Hepatocyte (in vitro differentiated cells): ENCODE data around the gene P2RY1. TPM values are rescaled to one million over a fixed set of nuclear protein-coding genes. Genes with fewer than 3 reads are reported as not detected.

Source experiments
- DNase-seq: peaks from one replicate; pipeline ENCODE4 v3.0.0-alpha.2; 2016; ENCODE audit warnings: low spot score
- H2AFZ ChIP-seq: fragments of 200-600 bp; sonication (generic); 2 replicates; pipeline ENCODE4 v1.6.0; 2016; ENCODE audit warnings: antibody characterized with exemption, mild to moderate bottlenecking
- H3K27ac ChIP-seq: fragments of 200-600 bp; sonication (generic); 2 replicates; pipeline ENCODE4 v1.5.1; 2016; ENCODE audit warnings: mild to moderate bottlenecking
- H3K27me3 ChIP-seq: fragments of 200-600 bp; sonication (generic); 2 replicates; pipeline ENCODE4 v1.6.1; 2016
- H3K36me3 ChIP-seq: fragments of 200-600 bp; sonication (generic); replicated peaks from 2 replicates; pipeline ENCODE4 v1.5.1; 2016; ENCODE audit warnings: low read depth; ENCODE audit not compliant: insufficient read depth
- H3K4me1 ChIP-seq: fragments of 200-600 bp; sonication (generic); 2 replicates; pipeline ENCODE4 v1.5.1; 2016; ENCODE audit warnings: mild to moderate bottlenecking, moderate library complexity; ENCODE audit not compliant: insufficient read depth
- H3K4me2 ChIP-seq: fragments of 200-600 bp; sonication (generic); 2 replicates; pipeline ENCODE4 v1.6.0; 2016
- H3K4me3 ChIP-seq: fragments of 200-600 bp; sonication (generic); 2 replicates; pipeline ENCODE4 v1.5.1; 2016; ENCODE audit warnings: mild to moderate bottlenecking
- H3K79me2 ChIP-seq: fragments of 200-600 bp; sonication (generic); 2 replicates; pipeline ENCODE4 v1.6.0; 2017; ENCODE audit warnings: mild to moderate bottlenecking
- H3K9me2 ChIP-seq: fragments of 200-600 bp; sonication (generic); replicated peaks from 2 replicates; pipeline ENCODE4 v1.6.0; 2017; ENCODE audit warnings: mild to moderate bottlenecking; ENCODE audit not compliant: insufficient read depth
- H3K9me3 ChIP-seq: fragments of 200-600 bp; sonication (generic); 2 replicates; pipeline ENCODE4 v1.5.1; 2016; ENCODE audit warnings: low read depth, mild to moderate bottlenecking
- H4K20me1 ChIP-seq: fragments of 200-600 bp; sonication (generic); 2 replicates; pipeline ENCODE4 v1.6.0; 2016; ENCODE audit warnings: mild to moderate bottlenecking; ENCODE audit not compliant: insufficient read depth, poor library complexity, severe bottlenecking
- EZH2 ChIP-seq: fragments of 200-600 bp; sonication (generic); IDR thresholded peaks from 2 replicates; pipeline ENCODE4 v1.6.1; 2016; ENCODE audit warnings: antibody characterized with exemption, mild to moderate bottlenecking, borderline replicate concordance
- EZH2phosphoT487 ChIP-seq: fragments of 200-600 bp; sonication (generic); IDR thresholded peaks from one replicate; pipeline ENCODE4 v1.6.1; 2018; ENCODE audit warnings: antibody characterized with exemption, mild to moderate bottlenecking, low read depth, moderate library complexity; ENCODE audit not compliant: unreplicated experiment, severe bottlenecking
- WGBS: methylation state at CpG from one replicate; pipeline ENCODE4 v1.1.6; 2016; ENCODE audit warnings: low lambda C conversion rate; ENCODE audit errors: missing lambda C conversion rate; 5-methylcytosine and 5-hydroxymethylcytosine counted together
- polyA plus RNA-seq: library from polyadenylated mRNA; unstranded; fragments of >200 nt; fragmentation: Nextera tagmentation; extraction: Ambion mirVana; gene quantifications from 2 replicates; pipeline ENCODE4 v1.2.1, GENCODE V29; 2016
- total RNA-seq: library from RNA; depleted of rRNA; stranded (reverse); fragments of >200 nt; gene quantifications from 2 replicates; pipeline ENCODE4 v1.2.3, GENCODE V29; 2014
- TF ChIP-seq, protein P1 (sequence below): fragments of 200-600 bp; sonication (generic); IDR thresholded peaks from 2 replicates; pipeline ENCODE4 v1.5.1; 2016; ENCODE audit warnings: antibody characterized with exemption, mild to moderate bottlenecking; ENCODE audit not compliant: poor library complexity

Gene P2RY1
- total and polyA plus RNA-seq, 2 experiments from 2014 or later, result 3.3 to 14.0 TPM

DNA sequence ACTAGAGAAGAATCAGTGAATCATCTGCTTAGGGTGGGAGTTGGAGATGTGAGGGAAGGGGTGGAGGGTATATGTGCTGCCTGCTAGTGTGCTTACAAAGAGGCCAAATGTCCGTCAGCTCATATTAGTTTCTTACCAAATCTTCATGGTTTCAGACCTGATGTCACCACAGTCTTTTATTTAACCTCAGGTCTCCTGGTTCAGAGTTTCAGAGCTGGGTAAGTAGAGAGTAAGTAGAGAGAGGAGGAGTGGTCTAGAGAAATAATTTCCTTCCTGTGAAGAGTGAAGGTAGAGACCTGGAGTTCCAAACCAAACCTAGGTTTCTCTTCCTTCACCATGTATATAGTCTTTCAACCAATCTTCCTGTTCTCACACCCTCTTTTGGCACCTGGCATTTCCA is 17.5 kb upstream of the P2RY1 start:
- Histone ChIP-seq H3K4me2 (no peak overlapping the region), H3K9me3 (no peaks in the 10 kb centered on the region), H3K9me2 (no peaks in the 10 kb centered on the region), H3K36me3 (no peaks in the 10 kb centered on the region), H2AFZ (no peak overlapping the region), H3K27ac (no peak overlapping the region), H3K79me2 (no peaks in the 10 kb centered on the region), H4K20me1 (no peaks in the 10 kb centered on the region), H3K4me3 (no peak overlapping the region), H3K27me3 (no peaks in the 10 kb centered on the region), H3K4me1 (no peaks in the 10 kb centered on the region)
- no peak for DNase-seq
- TF ChIP-seq EZH2 (no peak), EZH2phosphoT487 (no peak)
- TF ChIP-seq, protein P1, sequence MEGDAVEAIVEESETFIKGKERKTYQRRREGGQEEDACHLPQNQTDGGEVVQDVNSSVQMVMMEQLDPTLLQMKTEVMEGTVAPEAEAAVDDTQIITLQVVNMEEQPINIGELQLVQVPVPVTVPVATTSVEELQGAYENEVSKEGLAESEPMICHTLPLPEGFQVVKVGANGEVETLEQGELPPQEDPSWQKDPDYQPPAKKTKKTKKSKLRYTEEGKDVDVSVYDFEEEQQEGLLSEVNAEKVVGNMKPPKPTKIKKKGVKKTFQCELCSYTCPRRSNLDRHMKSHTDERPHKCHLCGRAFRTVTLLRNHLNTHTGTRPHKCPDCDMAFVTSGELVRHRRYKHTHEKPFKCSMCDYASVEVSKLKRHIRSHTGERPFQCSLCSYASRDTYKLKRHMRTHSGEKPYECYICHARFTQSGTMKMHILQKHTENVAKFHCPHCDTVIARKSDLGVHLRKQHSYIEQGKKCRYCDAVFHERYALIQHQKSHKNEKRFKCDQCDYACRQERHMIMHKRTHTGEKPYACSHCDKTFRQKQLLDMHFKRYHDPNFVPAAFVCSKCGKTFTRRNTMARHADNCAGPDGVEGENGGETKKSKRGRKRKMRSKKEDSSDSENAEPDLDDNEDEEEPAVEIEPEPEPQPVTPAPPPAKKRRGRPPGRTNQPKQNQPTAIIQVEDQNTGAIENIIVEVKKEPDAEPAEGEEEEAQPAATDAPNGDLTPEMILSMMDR, result no peak
- WGBS, result 95% methylated on average over 1 of the region's 1 CpG

DNA sequence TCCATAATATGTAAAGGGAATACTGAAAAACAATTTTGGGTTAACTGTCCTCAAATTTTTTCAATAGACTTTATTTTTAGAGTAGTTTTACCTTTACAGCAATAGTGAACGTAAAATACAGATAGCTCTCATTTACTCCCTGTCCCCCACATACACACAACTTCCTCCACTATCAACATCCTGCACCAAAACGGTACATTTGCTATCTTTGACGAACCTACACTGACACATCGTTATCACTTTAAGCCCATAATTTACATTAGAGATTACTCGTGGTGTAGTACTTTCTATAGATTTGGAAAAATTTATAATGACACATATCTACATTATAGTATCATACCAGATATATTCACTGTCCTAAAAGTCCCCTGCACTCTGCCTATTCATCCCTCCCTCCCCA is 16.9 kb upstream of the P2RY1 start:
- H3K4me2 ChIP-seq, result no peak overlapping the region
- TF ChIP-seq, protein P1, result no peak
- TF ChIP-seq EZH2phosphoT487, result no peak
- no peak for DNase-seq
- no peak overlapping the region for H3K27ac ChIP-seq
- no peak overlapping the region for H2AFZ ChIP-seq
- no peaks in the 10 kb centered on the region for H4K20me1 ChIP-seq
- H3K36me3 ChIP-seq, result no peaks in the 10 kb centered on the region
- no peaks in the 10 kb centered on the region for H3K9me2 ChIP-seq
- no peaks in the 10 kb centered on the region for H3K79me2 ChIP-seq
- WGBS, result 68% methylated on average over 5 of the region's 5 CpGs
- H3K4me3 ChIP-seq, result no peak overlapping the region
- no peaks in the 10 kb centered on the region for H3K4me1 ChIP-seq
- H3K9me3 ChIP-seq, result no peaks in the 10 kb centered on the region
- H3K27me3 ChIP-seq, result no peaks in the 10 kb centered on the region

DNA sequence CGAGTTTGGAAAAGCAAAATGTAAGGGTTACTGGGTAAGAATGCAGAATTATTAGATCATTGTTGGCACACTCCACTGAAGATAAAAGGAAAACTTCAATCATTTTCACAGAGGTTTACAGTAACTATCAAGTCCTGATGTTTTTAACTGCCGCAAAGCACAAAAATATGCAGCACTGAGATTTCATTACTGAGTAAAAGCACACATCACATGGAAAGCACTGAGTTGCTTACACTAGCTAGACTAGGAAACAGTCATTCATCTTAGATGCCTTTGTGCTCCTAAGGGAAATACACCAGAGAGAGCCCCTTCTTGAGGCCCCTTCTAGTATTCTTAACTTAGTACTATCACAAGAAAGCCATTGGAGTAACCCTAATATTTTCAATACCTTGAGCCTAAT is 11.8 kb upstream of the P2RY1 start:
- WGBS, result 34% methylated on average over 2 of the region's 2 CpGs
- TF ChIP-seq, protein P1, result no peak
- TF ChIP-seq EZH2phosphoT487 (no peak), EZH2 (no peak)

DNA sequence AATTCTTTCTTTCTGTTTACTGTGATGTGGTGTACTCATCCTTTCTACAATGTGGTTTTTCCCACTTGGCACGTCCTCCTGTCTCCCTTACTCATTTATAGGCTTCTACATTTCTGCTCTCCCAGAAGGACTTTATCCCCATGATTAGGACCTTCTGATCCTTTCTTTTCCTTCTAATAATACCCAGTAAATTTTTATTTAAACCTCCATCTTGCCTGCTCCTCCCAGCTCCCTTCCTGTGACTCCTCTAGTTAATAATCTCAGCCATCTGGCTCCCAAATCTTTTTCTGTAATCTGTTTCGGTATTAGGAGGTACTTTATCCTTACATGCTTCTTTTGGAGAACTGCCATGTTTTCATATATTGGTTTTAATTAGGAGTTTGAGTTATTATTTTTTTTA is 11.2 kb upstream of the P2RY1 start:
- no peaks in the 10 kb centered on the region for H3K27me3 ChIP-seq
- H3K4me2 ChIP-seq, result peak overlapping the region; percentile 53
- H3K9me2 ChIP-seq, result no peaks in the 10 kb centered on the region
- H3K9me3 ChIP-seq, result no peaks in the 10 kb centered on the region
- no peaks in the 10 kb centered on the region for H4K20me1 ChIP-seq
- H3K27ac ChIP-seq, result peak overlapping the region; percentile 27
- no peak for DNase-seq
- H3K36me3 ChIP-seq, result no peaks in the 10 kb centered on the region
- WGBS, result 69% methylated on average over 2 of the region's 2 CpGs
- TF ChIP-seq EZH2phosphoT487 (no peak), EZH2 (no peak)
- TF ChIP-seq, protein P1, result no peak
- no peak overlapping the region for H3K4me3 ChIP-seq
- no peaks in the 10 kb centered on the region for H3K79me2 ChIP-seq
- H2AFZ ChIP-seq, result peak overlapping the region; percentile 0
- peaks cover 22% of the 10 kb centered on the region for H3K4me1 ChIP-seq

More for the DNA sequence above, 11.8 kb upstream of the P2RY1 start:
- DNase-seq, result peak; percentile 13
- H3K36me3 ChIP-seq, result no peaks in the 10 kb centered on the region
- no peak overlapping the region for H2AFZ ChIP-seq
- no peaks in the 10 kb centered on the region for H3K9me3 ChIP-seq
- no peak overlapping the region for H3K4me3 ChIP-seq
- H3K79me2 ChIP-seq, result no peaks in the 10 kb centered on the region
- H3K9me2 ChIP-seq, result no peaks in the 10 kb centered on the region
- no peaks in the 10 kb centered on the region for H3K27me3 ChIP-seq
- H3K4me1 ChIP-seq, result peaks cover 15% of the 10 kb centered on the region
- H3K27ac ChIP-seq, result peak overlapping the region; percentile 27
- H3K4me2 ChIP-seq, result peak overlapping the region; percentile 53
- no peaks in the 10 kb centered on the region for H4K20me1 ChIP-seq
